Measurements from ENCODE around the gene EHMT1.
A peak's percentile ranks its signal among the peaks of the same experiment; 100 is the strongest.

Gene EHMT1

DNA sequence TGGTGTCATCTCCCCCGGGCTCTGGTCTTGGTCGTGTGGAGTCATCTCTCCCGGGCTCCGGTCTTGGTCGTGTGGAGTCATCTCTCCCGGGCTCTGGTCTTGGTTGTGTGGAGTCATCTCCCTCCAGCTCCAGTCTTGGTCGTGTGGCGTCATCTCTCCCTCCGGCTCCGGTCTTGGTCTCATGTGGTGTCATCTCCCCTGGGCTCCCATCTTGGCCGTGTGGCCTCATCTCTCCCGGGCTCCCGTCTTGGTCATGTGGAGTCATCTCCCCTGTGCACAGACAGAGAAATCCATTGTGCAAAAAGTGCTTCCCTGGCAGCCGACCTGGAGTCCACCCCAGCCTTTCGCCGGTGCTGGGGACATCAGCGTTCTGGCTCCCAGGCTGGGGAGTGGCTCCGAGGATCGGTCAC, 167.7 kb downstream of the EHMT1 start:
- DNase-seq (ENCODE audit: low spot score) = no peak

GRCh38 chr9:137787381-137787780, 168.6 kb downstream of the EHMT1 start:
- DNase-seq (ENCODE audit: low spot score) = no peak

- DNase-seq (ENCODE audit: low spot score) = no peak
Measured at GRCh38 chr9:137787786-137788505, 169.1 kb downstream of the EHMT1 start.

DNA sequence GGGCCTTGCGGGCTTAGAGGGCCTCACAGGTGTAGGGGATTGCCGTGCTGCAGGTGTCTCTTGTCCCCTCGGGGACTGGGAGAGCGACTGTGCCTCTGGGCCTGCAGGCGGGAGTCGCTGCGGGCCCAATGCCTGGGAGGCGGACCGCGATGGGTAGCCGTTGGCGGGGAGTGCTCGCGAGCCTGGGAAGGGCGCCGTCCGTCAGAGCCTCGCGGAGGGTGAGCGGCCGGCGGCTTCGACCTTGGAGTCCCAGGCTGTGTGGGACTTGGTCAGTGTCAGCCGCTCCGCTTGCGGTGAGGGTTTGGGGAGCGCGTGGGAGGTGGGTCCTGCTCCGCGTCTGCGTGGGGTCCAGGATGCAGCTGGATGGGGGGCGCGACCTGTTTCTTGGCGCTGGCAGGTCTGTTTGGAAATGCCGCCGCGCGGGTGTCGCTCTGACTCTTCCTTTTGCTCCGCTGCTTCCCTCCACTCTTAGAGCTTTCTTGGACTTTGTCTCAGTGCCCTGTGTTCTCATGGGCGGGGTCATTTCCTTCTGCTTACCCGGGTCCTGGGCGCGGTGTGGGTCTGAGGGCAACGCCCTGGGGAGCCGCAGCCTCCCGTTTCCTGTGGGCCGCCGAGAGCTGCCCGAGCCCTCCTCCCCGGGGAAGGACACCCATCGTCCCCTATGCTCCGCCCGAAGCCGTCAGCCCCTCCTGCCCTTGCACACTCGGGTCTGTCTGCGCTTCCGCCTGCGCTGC, 169.9 kb downstream of the EHMT1 start:
- DNase-seq (ENCODE audit: low spot score) = no peak

DNA sequence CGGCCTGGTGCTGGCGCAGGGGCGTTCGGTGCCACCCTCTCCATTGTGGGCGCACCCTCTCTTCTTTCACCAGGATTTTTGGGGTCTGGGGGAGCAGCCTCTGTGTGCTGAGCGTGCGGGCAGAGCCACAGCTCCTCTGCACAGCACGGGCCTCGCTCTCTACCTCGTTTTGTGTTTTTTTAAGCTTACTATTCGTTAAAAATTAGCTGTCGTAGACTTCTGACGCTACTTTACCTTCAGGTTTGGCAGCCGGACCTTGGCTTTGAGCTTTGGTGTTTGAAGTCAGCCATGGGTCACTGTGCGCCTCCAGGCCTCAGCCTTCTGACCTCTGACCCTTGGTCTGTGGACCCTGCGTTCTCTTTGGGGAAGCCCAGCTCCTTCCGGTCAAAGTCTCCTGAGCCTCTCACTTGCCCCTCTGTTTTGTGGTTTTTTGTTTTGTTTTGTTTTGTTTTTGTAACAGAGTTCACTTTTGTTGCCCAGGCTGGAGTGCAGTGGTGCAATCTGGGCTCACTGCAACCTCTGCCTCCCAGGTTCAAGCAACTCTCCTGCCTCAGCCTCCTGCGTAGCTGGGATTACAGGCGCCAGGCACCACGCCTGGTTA, 170.6 kb downstream of the EHMT1 start:
- no peak for DNase-seq (ENCODE audit: low spot score)

- DNase-seq (ENCODE audit: low spot score) = no peak
Measured at GRCh38 chr9:137791947-137792346, 173.1 kb downstream of the EHMT1 start.

GRCh38 chr9:137793196-137793841, 174.5 kb downstream of the EHMT1 start:
- DNase-seq (ENCODE audit: low spot score) = no peak

DNA sequence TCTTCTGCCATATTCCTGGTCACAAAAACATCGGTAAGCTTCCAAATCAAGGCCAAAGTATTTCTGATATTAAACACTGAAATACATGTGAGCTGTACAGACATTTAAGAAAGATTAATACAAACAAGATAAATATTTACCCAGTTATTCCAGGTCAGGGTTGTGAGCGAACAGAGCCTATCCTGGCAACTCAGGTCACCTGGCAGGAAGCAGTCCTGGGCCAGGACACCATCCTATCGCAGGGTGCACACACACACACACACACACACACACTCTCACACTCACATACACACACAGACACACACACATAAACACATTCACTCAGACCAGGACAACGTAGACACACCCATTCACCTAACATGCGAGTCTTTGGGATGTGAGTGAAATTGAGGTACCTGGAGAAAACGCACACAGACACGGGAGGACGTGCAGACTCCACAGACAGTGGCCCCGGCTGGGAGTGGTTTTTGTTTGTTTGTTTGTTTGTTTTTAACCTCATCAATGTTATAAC, 176.4 kb downstream of the EHMT1 start:
- no peak for DNase-seq (ENCODE audit: low spot score)

DNA sequence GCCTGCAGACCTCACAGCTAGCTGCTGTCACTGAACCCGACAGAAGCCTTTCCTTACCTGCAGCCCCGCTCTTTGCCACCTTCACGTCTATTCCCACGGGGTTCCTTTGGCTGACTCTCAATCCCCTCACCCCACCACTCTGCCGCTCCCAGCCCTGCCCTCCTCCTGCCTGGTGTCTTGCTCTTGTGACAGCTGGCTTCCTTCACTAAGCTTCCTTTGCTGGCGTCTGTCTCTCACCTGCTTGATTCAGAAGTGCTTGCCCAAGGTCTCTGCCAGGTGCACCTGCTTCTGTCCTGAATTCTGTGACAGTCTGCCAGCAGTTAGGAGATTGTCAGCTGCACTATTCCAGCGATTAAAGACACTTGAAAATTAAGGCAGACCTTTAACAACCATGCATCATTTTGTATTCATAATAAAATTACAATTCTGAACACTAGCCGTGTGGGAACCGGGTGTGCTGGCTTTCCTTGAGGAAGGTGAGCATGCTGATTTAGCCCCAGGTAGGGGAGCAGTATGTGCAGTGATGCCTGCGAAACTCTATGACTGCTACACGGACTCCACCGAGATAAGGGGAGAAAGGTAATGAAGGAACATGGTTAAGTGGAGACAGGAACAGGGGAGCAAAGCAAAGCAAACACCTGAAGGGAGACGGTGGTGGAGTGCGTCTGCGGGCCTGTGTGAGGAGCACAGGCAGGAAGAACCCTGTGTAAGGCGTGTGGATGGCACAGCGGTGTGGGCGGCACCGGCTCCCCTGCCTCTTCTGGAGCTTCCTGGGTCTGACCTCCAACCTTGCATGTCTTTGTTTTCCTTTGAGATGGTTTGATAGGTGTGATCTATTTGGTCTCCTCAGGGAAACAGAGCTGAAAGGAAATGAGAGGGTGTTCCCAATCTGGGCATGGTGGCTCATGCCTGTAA, 178.7 kb downstream of the EHMT1 start:
- no peak for DNase-seq (ENCODE audit: low spot score)

DNA sequence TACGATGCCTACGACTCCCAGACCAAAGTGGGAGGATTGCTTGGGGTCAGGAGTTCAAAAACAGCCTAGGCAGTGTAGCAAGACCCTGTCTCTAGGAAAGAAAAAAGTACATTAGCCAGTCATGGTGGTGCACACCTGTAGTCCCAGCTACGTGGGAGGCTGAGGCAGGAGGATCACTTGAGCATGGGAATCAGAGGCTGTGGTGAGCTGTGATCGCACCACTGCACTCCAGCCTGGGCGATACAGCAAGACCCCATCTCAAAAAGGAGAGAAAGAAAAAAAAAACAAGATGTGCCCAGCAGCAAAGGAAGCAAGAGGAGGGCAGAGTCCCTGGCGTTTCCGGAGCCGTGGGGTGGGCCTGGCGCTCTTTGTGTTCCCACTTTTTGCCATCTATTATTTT, 179.3 kb downstream of the EHMT1 start:
- no peak for DNase-seq (ENCODE audit: low spot score)

DNA sequence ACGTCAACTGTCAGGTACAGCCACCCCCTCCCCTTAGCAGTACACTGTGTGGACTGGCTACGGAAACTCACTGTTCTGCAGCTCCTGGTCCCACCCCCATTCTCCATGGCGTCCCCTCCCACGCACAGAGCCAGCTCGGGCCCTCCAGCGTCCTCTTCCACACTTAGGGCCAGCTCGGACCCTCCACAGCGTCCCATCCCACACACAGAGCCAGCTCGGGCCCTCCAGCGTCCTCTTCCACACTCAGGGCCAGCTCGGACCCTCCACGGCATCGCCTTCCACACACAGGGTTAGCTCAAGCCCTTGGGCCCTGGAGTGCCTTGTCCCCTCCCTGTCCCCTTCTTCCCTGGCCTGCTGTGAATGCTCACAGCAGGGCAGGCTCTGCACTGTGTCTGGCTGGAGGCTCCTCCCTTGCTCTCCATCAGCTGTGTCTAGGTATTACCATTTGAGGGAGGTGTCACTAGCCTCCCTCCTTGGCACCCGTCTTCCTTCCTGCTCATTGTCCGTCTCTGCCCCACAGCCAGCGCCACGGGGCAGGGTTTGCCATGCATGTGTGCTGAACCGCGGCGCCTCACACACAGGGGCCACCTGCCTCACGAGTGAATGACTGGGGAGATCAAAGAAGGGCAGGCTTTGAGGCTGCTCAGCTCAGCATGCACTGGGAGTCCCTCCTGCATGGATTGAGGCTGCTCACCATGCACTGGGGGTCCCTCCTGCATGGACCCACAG, 180.3 kb downstream of the EHMT1 start:
- no peak for DNase-seq (ENCODE audit: low spot score)

DNA sequence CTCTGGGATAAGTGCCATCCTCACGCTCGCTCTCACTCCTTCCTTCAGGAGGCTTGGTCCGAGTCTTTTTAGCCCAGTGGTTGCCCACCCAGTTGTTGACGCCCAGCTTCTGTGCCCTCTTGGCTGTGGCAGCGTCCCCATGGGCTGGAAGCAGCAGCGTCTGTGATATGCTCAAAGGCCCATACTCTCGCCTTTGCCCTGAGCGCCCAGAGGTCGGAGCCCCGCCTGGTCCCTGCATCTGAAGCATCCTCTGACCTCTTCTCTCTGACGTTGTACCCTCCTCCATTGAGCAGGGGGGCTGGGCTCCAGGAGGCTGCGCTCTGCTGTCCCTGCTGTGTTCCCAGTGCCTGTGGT, 180.8 kb downstream of the EHMT1 start:
- DNase-seq (ENCODE audit: low spot score) = no peak

GRCh38 chr9:137800196-137801022, 181.6 kb downstream of the EHMT1 start:
- no peak for DNase-seq (ENCODE audit: low spot score)

- DNase-seq (ENCODE audit: low spot score) = no peak
Measured at GRCh38 chr9:137801023-137801319, 182.2 kb downstream of the EHMT1 start.

- DNase-seq (ENCODE audit: low spot score) = no peak
Measured at GRCh38 chr9:137802021-137802420, 183.2 kb downstream of the EHMT1 start.

- no peak for DNase-seq (ENCODE audit: low spot score)
Measured at GRCh38 chr9:137802521-137803243, 183.9 kb downstream of the EHMT1 start.

- peak; percentile 10 for DNase-seq (ENCODE audit: low spot score)
Measured at GRCh38 chr9:137804908-137805630, 186.3 kb downstream of the EHMT1 start.
